Lower leg skin (tissue), 4 donors: Measurements from ENCODE around the gene TRAPPC2L. TPM values are rescaled to one million over a fixed set of nuclear protein-coding genes. Genes with fewer than 3 reads are reported as not detected.
"Not testable (repeated sequence)": the region's sequence is repeated elsewhere in the genome, so short reads cannot be mapped to it uniquely, and the experiment has no call there.

ENCODE experiments used
- DNase-seq, 2 donors: peaks; one replicate each; pipeline ENCODE4 v3.0.0-alpha.2; 2019; ENCODE audit warnings: low spot score in 2 of 2
- H3K4me3 ChIP-seq: fragments of 200-600 bp; sonication (generic); 2 replicates; pipeline ENCODE4 v1.5.1; 2017; ENCODE audit warnings: mild to moderate bottlenecking, low read depth; ENCODE audit not compliant: poor library complexity, severe bottlenecking
- POLR2A ChIP-seq, 2 donors: fragments of 450-650 bp; IDR thresholded peaks; one replicate each; pipeline ENCODE4 v1.6.1; 2016 to 2017; ENCODE audit warnings: antibody characterized with exemption in 2 of 2, mild to moderate bottlenecking in 1 of 2, moderate library complexity in 1 of 2
- whole genome bisulfite sequencing, 2 donors: methylation state at CpG; one replicate each; pipeline ENCODE4 v1.1.5; 2018; 5-methylcytosine and 5-hydroxymethylcytosine counted together
- intact Hi-C: fragments of 100-400 bp; cut with DNase I; formaldehyde crosslinking; loops from one replicate; pipeline ENCODE4 v1.15.0; 2023; ENCODE audit warnings: low total_unique reads
- total RNA-seq, 4 donors: library from RNA; depleted of rRNA; stranded (reverse); fragments of >200 nt; gene quantifications; one replicate each; pipeline ENCODE4 v1.1.0, GENCODE V29; 2016
- TF ChIP-seq, protein P1 (sequence below), 3 donors: fragments of 450-650 bp; IDR thresholded peaks; one replicate each; pipeline ENCODE4 v1.5.1; 2016; ENCODE audit warnings: antibody characterized with exemption in 3 of 3, mild to moderate bottlenecking in 3 of 3, moderate library complexity in 2 of 3

Gene TRAPPC2L
- total RNA-seq, 4 donors from 2014 or later: 29.9 to 43.0 (median 38.6) TPM

DNA sequence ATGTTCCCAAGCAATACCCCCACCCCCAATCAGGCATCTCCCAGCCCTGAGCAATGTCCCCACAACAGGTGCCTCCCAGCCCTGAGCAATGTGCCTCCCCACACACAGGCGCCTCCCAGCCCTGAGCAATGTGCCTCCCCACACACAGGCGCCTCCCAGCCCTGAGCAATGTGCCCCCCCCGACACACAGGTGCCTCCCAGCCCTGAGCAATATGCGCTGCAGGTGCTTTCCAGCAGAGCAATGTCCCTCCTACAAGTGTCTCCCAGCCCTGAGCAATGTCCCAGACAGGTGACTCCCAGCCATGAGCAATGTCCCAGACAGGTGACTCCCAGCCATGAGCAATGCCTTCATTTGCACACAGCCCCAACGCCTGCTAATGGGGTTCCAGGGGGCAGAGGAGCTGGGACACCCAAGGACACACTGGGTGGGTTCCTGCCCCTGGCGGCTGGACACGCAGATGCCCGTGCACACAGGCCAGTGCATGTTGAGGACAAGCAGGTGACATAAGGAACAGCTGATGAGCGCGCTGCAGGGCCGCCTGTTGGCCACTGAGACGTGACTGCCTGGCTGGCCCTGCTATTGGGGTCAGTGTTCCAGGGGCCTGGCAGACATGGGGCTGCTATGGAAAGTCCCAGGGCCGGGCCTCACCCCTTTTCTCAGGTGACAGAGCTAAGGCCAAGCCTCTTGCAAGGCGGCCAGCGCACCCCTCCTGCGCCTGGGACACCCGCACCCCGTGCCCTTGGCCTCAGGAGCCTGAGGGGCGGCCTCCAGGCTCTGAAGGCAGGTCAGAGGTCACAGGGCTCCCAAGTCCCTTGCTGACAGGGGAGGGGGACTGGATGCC lies 36.4 kb downstream of the TRAPPC2L start:
- WGBS, 2 donors: 82 to 85% methylated on average over 8 to 18 of the region's 19 CpGs
- no peak for DNase-seq
- intact Hi-C loops: no loop called here
- TF ChIP-seq POLR2A (IDR thresholded peaks at IDR 0.05): no peak
- TF ChIP-seq, protein P1, sequence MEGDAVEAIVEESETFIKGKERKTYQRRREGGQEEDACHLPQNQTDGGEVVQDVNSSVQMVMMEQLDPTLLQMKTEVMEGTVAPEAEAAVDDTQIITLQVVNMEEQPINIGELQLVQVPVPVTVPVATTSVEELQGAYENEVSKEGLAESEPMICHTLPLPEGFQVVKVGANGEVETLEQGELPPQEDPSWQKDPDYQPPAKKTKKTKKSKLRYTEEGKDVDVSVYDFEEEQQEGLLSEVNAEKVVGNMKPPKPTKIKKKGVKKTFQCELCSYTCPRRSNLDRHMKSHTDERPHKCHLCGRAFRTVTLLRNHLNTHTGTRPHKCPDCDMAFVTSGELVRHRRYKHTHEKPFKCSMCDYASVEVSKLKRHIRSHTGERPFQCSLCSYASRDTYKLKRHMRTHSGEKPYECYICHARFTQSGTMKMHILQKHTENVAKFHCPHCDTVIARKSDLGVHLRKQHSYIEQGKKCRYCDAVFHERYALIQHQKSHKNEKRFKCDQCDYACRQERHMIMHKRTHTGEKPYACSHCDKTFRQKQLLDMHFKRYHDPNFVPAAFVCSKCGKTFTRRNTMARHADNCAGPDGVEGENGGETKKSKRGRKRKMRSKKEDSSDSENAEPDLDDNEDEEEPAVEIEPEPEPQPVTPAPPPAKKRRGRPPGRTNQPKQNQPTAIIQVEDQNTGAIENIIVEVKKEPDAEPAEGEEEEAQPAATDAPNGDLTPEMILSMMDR (IDR thresholded peaks at IDR 0.05): no peak
- H3K4me3 ChIP-seq: no peak overlapping the region

DNA sequence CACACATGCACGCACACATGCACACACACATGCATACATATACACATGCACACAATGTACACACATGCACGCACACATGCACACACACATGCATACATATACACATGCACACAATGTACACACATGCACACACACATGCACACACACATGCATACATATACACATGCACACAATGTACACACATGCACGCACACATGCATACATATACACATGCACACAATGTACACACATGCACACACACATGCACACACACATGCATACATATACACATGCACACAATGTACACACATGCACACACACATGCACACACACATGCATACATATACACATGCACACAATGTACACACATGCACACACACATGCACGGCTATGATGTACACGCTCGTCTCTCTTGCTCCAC lies 37.3 kb downstream of the TRAPPC2L start:
- intact Hi-C loops: not testable (repeated sequence)

DNA sequence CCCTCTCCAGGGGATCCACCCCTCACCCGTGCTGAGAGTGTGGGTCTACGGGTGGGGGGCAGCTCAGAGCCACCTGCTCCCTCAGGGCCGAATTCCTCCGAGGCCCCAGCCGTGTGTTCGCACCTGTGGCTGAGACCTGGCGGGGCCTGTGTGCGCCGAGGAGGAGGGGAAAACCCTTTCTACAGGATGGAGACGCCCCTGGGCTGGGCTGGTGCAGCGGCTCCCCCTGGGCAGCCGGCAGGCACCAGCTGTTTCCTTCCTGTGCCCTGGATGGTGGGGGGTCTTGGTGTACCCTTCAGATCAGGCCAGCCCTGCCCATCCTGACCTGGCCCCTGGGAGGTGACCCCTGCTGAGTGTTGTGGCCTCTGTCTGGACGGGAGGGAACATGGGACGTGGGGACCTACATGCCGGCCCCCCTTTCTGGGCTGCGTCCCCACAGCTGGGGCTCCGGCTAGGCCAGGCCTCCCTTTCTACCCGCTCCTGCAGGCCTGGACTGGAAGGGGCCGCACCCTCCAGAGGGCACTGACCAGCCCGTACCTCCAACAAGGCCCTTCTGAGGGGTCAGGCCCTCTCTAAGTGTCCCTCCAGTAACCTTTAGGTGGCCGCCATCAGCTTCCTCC lies 37.9 kb downstream of the TRAPPC2L start:
- H3K4me3 ChIP-seq: no peak overlapping the region
- TF ChIP-seq, protein P1 (IDR thresholded peaks at IDR 0.05): no peak
- no peak for TF ChIP-seq POLR2A (IDR thresholded peaks at IDR 0.05)
- intact Hi-C loops: no loop called here
- WGBS, 2 donors: 57 to 71% methylated on average over 15 of the region's 21 CpGs
- no peak for DNase-seq

More for the DNA sequence above, 37.3 kb downstream of the TRAPPC2L start:
- not testable (repeated sequence) for DNase-seq, H3K4me3 ChIP-seq
- 86 to 96% methylated on average over 4 of the region's 6 CpGs for WGBS, 2 donors

DNA sequence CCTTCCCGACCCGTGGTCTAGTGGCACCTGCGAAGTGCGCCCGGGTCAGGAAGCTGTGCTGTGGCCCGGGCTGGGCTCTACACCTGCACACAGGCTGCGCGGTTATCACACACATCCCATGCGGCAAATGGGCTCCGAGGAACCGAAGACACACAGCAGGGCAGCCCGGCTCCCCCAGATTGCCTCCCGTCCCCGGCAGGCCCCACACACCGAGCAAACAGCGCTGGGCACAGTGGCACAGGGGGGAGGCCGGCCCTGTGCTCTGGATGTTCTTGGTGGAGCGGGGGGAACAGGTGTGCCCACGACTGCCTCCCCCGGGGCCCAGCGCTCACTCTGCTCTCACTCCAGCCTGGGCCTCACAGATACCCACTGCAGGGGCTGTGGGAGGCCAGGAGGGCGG lies 38.4 kb downstream of the TRAPPC2L start:
- no peak for DNase-seq
- no peak overlapping the region for H3K4me3 ChIP-seq
- WGBS, 2 donors: 87 to 91% methylated on average over 11 to 16 of the region's 22 CpGs
- TF ChIP-seq, protein P1 (IDR thresholded peaks at IDR 0.05): no peak
- TF ChIP-seq POLR2A (IDR thresholded peaks at IDR 0.05): no peak
- intact Hi-C loops: no loop called here

DNA sequence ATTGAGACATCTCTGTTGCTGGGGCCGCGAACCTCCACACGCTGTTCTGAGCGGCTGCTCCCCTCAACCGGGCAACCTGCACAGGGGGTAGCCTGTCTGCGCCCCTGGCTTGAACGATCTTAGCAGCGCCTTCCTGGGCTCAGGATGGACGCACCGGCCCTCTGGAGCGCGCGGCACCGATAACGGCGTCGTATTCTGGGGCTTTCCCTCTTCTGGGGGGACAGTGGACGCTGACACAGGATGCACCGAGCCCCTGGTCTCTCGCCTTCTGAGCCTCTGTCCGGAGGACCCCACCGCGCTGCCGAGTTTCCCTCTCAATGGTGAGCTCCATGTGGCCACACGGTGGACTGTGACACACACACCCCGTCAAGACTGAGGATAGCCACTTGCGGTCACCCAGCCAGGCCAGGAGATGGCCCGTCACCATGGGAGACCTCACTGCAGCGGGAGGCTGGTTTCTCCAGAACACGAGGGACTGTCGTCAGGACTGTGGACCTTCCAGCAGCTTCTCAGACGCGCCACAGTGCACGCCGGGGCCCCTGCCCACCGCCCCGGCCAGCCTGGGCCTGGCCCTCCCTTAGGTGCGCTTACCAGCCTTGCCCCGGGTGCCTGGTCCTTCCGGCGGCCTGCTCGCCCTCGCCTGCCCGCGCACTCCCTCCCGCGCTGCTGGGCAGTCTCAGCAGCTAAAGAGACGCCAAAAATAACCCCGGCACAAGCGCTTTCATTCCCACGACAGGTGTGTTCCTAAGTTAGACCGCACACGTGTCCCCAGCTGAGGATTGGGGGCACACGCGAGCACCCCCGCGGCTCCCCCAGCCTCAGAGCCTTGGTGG lies 39.5 kb downstream of the TRAPPC2L start:
- intact Hi-C loops: no loop called here
- WGBS, 2 donors: 85 to 87% methylated on average over 47 to 54 of the region's 57 CpGs
- TF ChIP-seq, protein P1 (IDR thresholded peaks at IDR 0.05): no peak
- TF ChIP-seq POLR2A (IDR thresholded peaks at IDR 0.05): no peak
- no peak for DNase-seq
- H3K4me3 ChIP-seq: no peak overlapping the region
